Measurements from ENCODE around the gene TMEM87A. TPM values are rescaled to one million over a fixed set of nuclear protein-coding genes. Genes with fewer than 3 reads are reported as not detected.

Gene TMEM87A
- total and polyA plus RNA-seq, 8 donors: 11.8 to 128 (median 31.2) TPM

DNA sequence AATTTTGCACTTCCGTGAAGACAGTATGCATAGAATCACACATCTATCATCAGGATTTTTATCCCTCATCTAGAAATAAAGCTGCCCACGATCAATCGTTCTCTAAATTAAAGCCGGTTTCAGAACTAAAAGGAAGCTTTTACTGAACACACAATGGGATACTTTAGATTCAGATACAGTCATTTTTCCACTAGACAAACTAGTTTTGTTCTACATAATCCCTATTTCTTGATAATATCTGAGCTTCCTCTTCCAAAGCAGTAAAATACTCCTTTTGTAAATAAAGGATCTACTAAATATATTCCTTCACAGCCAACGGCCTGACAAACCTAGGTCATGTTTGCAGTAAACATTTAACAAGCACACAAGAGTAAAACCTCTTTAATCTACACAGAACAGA, 2.2 kb downstream of the TMEM87A start:
- Histone ChIP-seq H3K9me3 (no peaks in the 10 kb centered on the region), H3K27me3 (no peaks in the 10 kb centered on the region), H3K27ac (peak overlapping the region in 4 of 5 donors; percentile 1 to 99 (median 34)), H3K4me3 (peak overlapping the region in 2 of 4 donors; percentile 56 to 65), H3K36me3 (peaks cover 19 to 27% (median 24%) of the 10 kb centered on the region in 4 donors), H3K4me1 (peaks cover 31 to 63% (median 51%) of the 10 kb centered on the region in 4 donors)
- intact Hi-C loops (cut with DNase I; ENCODE audit: low total_unique reads): no loop called here
- WGBS, 5 donors: 35 to 46% (median 37%) methylated on average over 5 of the region's 5 CpGs
- DNase-seq: no peak
- no peak for TF ChIP-seq EP300 (IDR thresholded peaks at IDR 0.05)
- TF ChIP-seq, protein P1, sequence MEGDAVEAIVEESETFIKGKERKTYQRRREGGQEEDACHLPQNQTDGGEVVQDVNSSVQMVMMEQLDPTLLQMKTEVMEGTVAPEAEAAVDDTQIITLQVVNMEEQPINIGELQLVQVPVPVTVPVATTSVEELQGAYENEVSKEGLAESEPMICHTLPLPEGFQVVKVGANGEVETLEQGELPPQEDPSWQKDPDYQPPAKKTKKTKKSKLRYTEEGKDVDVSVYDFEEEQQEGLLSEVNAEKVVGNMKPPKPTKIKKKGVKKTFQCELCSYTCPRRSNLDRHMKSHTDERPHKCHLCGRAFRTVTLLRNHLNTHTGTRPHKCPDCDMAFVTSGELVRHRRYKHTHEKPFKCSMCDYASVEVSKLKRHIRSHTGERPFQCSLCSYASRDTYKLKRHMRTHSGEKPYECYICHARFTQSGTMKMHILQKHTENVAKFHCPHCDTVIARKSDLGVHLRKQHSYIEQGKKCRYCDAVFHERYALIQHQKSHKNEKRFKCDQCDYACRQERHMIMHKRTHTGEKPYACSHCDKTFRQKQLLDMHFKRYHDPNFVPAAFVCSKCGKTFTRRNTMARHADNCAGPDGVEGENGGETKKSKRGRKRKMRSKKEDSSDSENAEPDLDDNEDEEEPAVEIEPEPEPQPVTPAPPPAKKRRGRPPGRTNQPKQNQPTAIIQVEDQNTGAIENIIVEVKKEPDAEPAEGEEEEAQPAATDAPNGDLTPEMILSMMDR (IDR thresholded peaks at IDR 0.05): no peak
- TF ChIP-seq POLR2A (IDR thresholded peaks at IDR 0.05): no peak
- TF ChIP-seq POLR2AphosphoS5 (IDR thresholded peaks at IDR 0.05): no peak

DNA sequence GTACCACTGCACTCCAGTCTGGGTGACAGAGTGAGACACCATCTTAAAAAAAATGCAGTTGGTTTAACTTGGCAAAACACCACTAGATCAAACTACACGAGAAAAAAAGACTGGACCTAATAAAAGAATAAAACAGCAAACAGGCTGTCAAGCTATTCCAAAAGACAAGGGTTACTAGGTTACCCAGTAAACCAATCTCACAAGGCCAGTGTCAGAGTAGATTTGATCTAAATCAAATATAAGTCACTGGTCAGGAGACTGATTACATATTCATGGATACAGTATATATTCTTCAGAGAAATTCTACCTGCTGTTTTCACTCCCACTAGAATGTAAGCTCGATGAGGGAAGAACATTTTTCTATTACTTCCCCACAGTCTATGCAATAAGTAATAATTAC, 2.7 kb downstream of the TMEM87A start:
- 41 to 75% (median 44%) methylated on average over 1 to 2 of the region's 2 CpGs for WGBS, 5 donors
- intact Hi-C loops (cut with DNase I; ENCODE audit: low total_unique reads): no loop called here
- Histone ChIP-seq H3K27me3 (no peaks in the 10 kb centered on the region), H3K36me3 (peaks cover 23 to 32% (median 28%) of the 10 kb centered on the region in 4 donors), H3K9me3 (no peaks in the 10 kb centered on the region), H3K4me1 (peaks cover 27 to 58% (median 46%) of the 10 kb centered on the region in 4 donors), H3K27ac (peak overlapping the region in 3 of 5 donors; percentile 25 to 99 (median 42)), H3K4me3 (peak overlapping the region in 2 of 4 donors; percentile 56 to 65)
- no peak for TF ChIP-seq POLR2AphosphoS5 (IDR thresholded peaks at IDR 0.05)
- TF ChIP-seq, protein P1 (IDR thresholded peaks at IDR 0.05): no peak
- TF ChIP-seq POLR2A (IDR thresholded peaks at IDR 0.05): no peak
- TF ChIP-seq EP300 (IDR thresholded peaks at IDR 0.05): no peak
- no peak for DNase-seq

DNA sequence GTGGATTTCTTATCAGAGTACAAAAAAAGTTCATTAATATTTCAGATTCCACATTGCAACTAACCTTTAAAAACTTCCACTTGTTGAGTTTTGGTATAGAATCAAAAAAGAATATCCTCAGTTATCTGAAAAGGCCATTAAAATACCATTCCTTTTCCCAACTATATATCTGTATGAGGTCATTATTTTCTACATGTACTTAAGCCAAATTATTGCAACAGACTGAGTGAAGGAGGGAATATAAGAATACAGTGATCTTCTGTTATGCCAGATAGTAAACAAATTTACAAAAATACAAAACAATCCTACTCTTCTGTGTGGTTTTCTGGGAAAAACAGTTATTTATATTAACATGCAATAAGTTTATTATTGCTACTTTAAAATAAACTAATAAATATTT, 5.9 kb downstream of the TMEM87A start:
- intact Hi-C loops (cut with DNase I; ENCODE audit: low total_unique reads): no loop called here
- Histone ChIP-seq H3K36me3 (peaks cover 47 to 65% (median 60%) of the 10 kb centered on the region in 4 donors), H3K4me3 (no peak overlapping the region), H3K27me3 (no peaks in the 10 kb centered on the region), H3K9me3 (no peaks in the 10 kb centered on the region), H3K27ac (no peak overlapping the region), H3K4me1 (peaks cover 16 to 42% (median 31%) of the 10 kb centered on the region in 4 donors)
- DNase-seq: no peak
- TF ChIP-seq EP300 (IDR thresholded peaks at IDR 0.05): no peak
- TF ChIP-seq, protein P1 (IDR thresholded peaks at IDR 0.05): no peak
- TF ChIP-seq POLR2AphosphoS5 (IDR thresholded peaks at IDR 0.05): no peak
- no peak for TF ChIP-seq POLR2A (IDR thresholded peaks at IDR 0.05)

DNA sequence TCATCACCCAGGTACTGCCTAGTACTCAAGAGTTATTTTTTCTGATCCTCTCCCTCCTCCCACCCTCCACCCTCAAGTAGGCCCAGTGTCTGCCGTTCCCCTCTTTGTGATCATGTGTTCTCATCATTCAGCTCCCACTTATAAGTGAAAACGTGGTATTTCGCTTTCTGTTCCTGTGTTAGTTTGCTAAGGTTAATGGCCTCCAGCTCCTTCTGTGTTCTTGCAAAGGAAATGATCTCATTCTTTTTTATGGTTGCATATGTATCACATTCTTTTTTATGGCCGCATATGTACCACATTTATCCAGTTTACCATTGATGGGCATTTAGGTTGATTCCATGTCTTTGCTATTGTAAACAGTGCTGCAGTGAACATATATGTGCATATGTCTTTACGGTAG, 8.4 kb downstream of the TMEM87A start:
- Histone ChIP-seq H3K36me3 (peaks cover 51 to 89% (median 85%) of the 10 kb centered on the region in 4 donors), H3K4me1 (peaks cover 0 to 17% (median 7%) of the 10 kb centered on the region in 4 donors), H3K9me3 (no peaks in the 10 kb centered on the region), H3K27ac (no peak overlapping the region), H3K4me3 (no peak overlapping the region), H3K27me3 (no peaks in the 10 kb centered on the region)
- 85 to 93% (median 91%) methylated on average over 5 of the region's 5 CpGs for WGBS, 5 donors
- no peak for TF ChIP-seq POLR2AphosphoS5 (IDR thresholded peaks at IDR 0.05)
- TF ChIP-seq, protein P1 (IDR thresholded peaks at IDR 0.05): no peak
- TF ChIP-seq EP300 (IDR thresholded peaks at IDR 0.05): no peak
- no peak for DNase-seq
- intact Hi-C loops (cut with DNase I; ENCODE audit: low total_unique reads): no loop called here

Measured in stomach (tissue), 9 donors.